Neural cell (in vitro differentiated cells): ENCODE results near the gene PPM1G. TPM values are rescaled to one million over a fixed set of nuclear protein-coding genes. Genes with fewer than 3 reads are reported as not detected.

Experiments
- H2AFZ ChIP-seq: fragments of 200-600, 300-800 bp; sonication (generic), shearing (Covaris generic); 2 replicates; pipeline ENCODE4 v1.6.0; 2014; ENCODE audit warnings: low read depth, mild to moderate bottlenecking, antibody characterized with exemption, low read length, moderate library complexity
- H3F3A ChIP-seq: fragments of 200-600 bp; shearing (Covaris generic); 2 replicates; pipeline ENCODE4 v1.6.1; 2016; ENCODE audit warnings: mild to moderate bottlenecking, moderate library complexity, mixed read lengths, antibody characterized with exemption, low read length; ENCODE audit not compliant: insufficient read depth, poor library complexity, severe bottlenecking
- H3K27ac ChIP-seq: fragments of 200-600, 300-800 bp; sonication (generic), shearing (Covaris generic); 2 replicates; pipeline ENCODE4 v1.5.1; 2014; ENCODE audit warnings: mild to moderate bottlenecking, low read length, moderate library complexity
- H3K27me3 ChIP-seq: fragments of 300-800, 200-600 bp; sonication (generic), shearing (Covaris generic); 2 replicates; pipeline ENCODE4 v1.6.0; 2014; ENCODE audit warnings: mild to moderate bottlenecking, low read depth, low read length, moderate library complexity; ENCODE audit not compliant: insufficient read depth
- H3K36me3 ChIP-seq: fragments of 300-800, 200-600 bp; sonication (generic), shearing (Covaris generic); 2 replicates; pipeline ENCODE4 v1.5.1; 2014; ENCODE audit warnings: mild to moderate bottlenecking, antibody characterized with exemption, low read length, moderate library complexity; ENCODE audit not compliant: insufficient read depth
- H3K4me2 ChIP-seq: fragments of 300-800, 200-600 bp; sonication (generic), shearing (Covaris generic); 2 replicates; pipeline ENCODE4 v1.6.0; 2014; ENCODE audit warnings: mild to moderate bottlenecking, low read length
- H3K4me3 ChIP-seq: fragments of 300-800, 200-600 bp; sonication (generic), shearing (Covaris generic); 2 replicates; pipeline ENCODE4 v1.5.1; 2014; ENCODE audit warnings: mild to moderate bottlenecking, low read length, moderate library complexity
- H3K79me2 ChIP-seq: fragments of 200-600 bp; shearing (Covaris generic); replicated peaks from 2 replicates; pipeline ENCODE4 v1.6.0; 2014; ENCODE audit warnings: mild to moderate bottlenecking, low read length, moderate library complexity; ENCODE audit not compliant: insufficient read depth
- H3K9ac ChIP-seq: fragments of 300-800, 200-600 bp; sonication (generic), shearing (Covaris generic); 2 replicates; pipeline ENCODE4 v1.6.1; 2016; ENCODE audit warnings: mild to moderate bottlenecking, low read length, mixed read lengths
- H3K9me2 ChIP-seq: fragments of 200-600 bp; shearing (Covaris generic); 2 replicates; pipeline ENCODE4 v1.6.1; 2016; ENCODE audit warnings: mild to moderate bottlenecking, low read length, mixed read lengths; ENCODE audit not compliant: insufficient read depth
- H3K9me3 ChIP-seq: fragments of 200-600, 300-800 bp; sonication (generic), shearing (Covaris generic); 2 replicates; pipeline ENCODE4 v1.6.1; 2016; ENCODE audit warnings: mild to moderate bottlenecking, mixed run types, low read length, moderate library complexity, mixed read lengths
- H4K20me1 ChIP-seq: fragments of 200-600 bp; shearing (Covaris generic); 2 replicates; pipeline ENCODE4 v1.6.1; 2016; ENCODE audit warnings: mild to moderate bottlenecking, mixed run types; ENCODE audit not compliant: insufficient read depth
- EP300 ChIP-seq: fragments of 450-650 bp; conservative IDR thresholded peaks from 2 replicates; pipeline ENCODE4 v1.6.1; 2014; ENCODE audit warnings: antibody characterized with exemption, mild to moderate bottlenecking, moderate library complexity; ENCODE audit not compliant: poor library complexity, severe bottlenecking
- EZH2 ChIP-seq: fragments of 200-600, 300-800 bp; shearing (Covaris generic), sonication (generic); IDR thresholded peaks from 2 replicates; pipeline ENCODE4 v1.6.1; 2014; ENCODE audit warnings: antibody characterized with exemption, low read length, borderline replicate concordance, mild to moderate bottlenecking; ENCODE audit not compliant: insufficient read depth, poor library complexity, severe bottlenecking
- MXI1 ChIP-seq: fragments of 450-650 bp; conservative IDR thresholded peaks from 2 replicates; pipeline ENCODE4 v1.6.1; 2014; ENCODE audit warnings: antibody characterized with exemption, mild to moderate bottlenecking; ENCODE audit not compliant: poor library complexity, severe bottlenecking
- POLR2AphosphoS5 ChIP-seq: IDR thresholded peaks from 2 replicates; pipeline ENCODE4 v1.6.1; 2012
- RAD21 ChIP-seq: fragments of 450-650 bp; conservative IDR thresholded peaks from 2 replicates; pipeline ENCODE4 v1.6.1; 2014; ENCODE audit warnings: antibody characterized with exemption, mild to moderate bottlenecking, moderate library complexity
- SMC3 ChIP-seq: fragments of 450-650 bp; conservative IDR thresholded peaks from 2 replicates; pipeline ENCODE4 v1.6.1; 2014; ENCODE audit warnings: antibody characterized with exemption, mild to moderate bottlenecking, moderate library complexity; ENCODE audit not compliant: poor library complexity
- TAF1 ChIP-seq: IDR thresholded peaks from 2 replicates; pipeline ENCODE4 v1.6.1; 2012; ENCODE audit warnings: low read depth
- polyA plus RNA-seq: library from polyadenylated mRNA; depleted of rRNA; stranded (reverse); fragments of >200 nt; gene quantifications from 2 replicates; pipeline ENCODE4 v1.2.3, GENCODE V29; 2014
- TF ChIP-seq, protein P1 (sequence below): IDR thresholded peaks from 2 replicates; pipeline ENCODE4 v1.6.1; 2012; ENCODE audit warnings: borderline replicate concordance
- TF ChIP-seq, protein P2 (sequence below): fragments of 450-650 bp; IDR thresholded peaks from 2 replicates; pipeline ENCODE4 v1.5.1; 2014; ENCODE audit warnings: antibody characterized with exemption, mild to moderate bottlenecking, moderate library complexity; ENCODE audit not compliant: poor library complexity, severe bottlenecking

PPM1G gene
- polyA plus RNA-seq, 1 donor from 2014 or later, result 107 TPM

DNA sequence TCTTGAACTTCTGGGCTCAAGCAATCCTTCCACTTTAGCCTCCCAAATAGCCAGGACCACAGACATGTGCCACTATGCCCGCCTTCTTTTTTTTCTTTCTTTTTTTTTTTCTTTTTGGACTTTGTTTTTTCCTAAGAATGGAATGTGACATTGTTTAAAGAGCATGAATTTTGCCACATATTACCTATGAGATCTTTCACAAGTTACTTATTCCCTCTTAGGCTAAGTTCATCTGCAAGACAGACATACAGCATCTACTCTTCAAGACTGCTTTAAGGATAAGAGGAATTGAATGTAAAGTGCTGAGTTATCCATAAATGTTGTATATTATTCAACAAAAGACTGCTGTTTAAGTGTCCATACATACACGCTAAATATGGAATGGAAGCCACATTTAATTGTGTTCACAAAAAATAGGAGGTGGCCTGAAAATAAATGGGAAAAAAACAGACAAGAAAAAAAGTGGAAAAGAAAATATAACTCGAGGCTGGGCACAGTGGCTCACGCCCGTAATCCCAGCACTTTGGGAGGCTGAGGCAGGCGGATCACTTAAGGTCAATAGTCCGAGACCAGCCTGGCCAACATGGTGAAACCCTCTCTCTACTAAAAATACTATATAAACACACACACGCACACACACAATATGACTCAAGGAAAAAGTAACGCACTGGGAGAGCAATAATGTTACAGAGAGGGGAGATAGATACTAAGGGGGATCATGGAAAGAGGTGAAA lies 3.2 kb upstream of the PPM1G start:
- Histone ChIP-seq H3K9ac (no peak overlapping the region), H3K27me3 (no peaks in the 10 kb centered on the region), H3K9me3 (no peaks in the 10 kb centered on the region), H3K4me2 (no peak overlapping the region), H2AFZ (no peak overlapping the region), H3K9me2 (no peaks in the 10 kb centered on the region), H3K4me3 (no peak overlapping the region), H3K36me3 (no peaks in the 10 kb centered on the region), H3F3A (no peaks in the 10 kb centered on the region), H4K20me1 (no peaks in the 10 kb centered on the region), H3K79me2 (peaks cover 13% of the 10 kb centered on the region), H3K27ac (no peak overlapping the region)
- TF ChIP-seq EP300 (no peak), POLR2AphosphoS5 (no peak), TAF1 (no peak), MXI1 (no peak), EZH2 (no peak), SMC3 (no peak), RAD21 (no peak)
- TF ChIP-seq, protein P1, sequence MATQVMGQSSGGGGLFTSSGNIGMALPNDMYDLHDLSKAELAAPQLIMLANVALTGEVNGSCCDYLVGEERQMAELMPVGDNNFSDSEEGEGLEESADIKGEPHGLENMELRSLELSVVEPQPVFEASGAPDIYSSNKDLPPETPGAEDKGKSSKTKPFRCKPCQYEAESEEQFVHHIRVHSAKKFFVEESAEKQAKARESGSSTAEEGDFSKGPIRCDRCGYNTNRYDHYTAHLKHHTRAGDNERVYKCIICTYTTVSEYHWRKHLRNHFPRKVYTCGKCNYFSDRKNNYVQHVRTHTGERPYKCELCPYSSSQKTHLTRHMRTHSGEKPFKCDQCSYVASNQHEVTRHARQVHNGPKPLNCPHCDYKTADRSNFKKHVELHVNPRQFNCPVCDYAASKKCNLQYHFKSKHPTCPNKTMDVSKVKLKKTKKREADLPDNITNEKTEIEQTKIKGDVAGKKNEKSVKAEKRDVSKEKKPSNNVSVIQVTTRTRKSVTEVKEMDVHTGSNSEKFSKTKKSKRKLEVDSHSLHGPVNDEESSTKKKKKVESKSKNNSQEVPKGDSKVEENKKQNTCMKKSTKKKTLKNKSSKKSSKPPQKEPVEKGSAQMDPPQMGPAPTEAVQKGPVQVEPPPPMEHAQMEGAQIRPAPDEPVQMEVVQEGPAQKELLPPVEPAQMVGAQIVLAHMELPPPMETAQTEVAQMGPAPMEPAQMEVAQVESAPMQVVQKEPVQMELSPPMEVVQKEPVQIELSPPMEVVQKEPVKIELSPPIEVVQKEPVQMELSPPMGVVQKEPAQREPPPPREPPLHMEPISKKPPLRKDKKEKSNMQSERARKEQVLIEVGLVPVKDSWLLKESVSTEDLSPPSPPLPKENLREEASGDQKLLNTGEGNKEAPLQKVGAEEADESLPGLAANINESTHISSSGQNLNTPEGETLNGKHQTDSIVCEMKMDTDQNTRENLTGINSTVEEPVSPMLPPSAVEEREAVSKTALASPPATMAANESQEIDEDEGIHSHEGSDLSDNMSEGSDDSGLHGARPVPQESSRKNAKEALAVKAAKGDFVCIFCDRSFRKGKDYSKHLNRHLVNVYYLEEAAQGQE, result no peak
- TF ChIP-seq, protein P2, sequence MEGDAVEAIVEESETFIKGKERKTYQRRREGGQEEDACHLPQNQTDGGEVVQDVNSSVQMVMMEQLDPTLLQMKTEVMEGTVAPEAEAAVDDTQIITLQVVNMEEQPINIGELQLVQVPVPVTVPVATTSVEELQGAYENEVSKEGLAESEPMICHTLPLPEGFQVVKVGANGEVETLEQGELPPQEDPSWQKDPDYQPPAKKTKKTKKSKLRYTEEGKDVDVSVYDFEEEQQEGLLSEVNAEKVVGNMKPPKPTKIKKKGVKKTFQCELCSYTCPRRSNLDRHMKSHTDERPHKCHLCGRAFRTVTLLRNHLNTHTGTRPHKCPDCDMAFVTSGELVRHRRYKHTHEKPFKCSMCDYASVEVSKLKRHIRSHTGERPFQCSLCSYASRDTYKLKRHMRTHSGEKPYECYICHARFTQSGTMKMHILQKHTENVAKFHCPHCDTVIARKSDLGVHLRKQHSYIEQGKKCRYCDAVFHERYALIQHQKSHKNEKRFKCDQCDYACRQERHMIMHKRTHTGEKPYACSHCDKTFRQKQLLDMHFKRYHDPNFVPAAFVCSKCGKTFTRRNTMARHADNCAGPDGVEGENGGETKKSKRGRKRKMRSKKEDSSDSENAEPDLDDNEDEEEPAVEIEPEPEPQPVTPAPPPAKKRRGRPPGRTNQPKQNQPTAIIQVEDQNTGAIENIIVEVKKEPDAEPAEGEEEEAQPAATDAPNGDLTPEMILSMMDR, result no peak

DNA sequence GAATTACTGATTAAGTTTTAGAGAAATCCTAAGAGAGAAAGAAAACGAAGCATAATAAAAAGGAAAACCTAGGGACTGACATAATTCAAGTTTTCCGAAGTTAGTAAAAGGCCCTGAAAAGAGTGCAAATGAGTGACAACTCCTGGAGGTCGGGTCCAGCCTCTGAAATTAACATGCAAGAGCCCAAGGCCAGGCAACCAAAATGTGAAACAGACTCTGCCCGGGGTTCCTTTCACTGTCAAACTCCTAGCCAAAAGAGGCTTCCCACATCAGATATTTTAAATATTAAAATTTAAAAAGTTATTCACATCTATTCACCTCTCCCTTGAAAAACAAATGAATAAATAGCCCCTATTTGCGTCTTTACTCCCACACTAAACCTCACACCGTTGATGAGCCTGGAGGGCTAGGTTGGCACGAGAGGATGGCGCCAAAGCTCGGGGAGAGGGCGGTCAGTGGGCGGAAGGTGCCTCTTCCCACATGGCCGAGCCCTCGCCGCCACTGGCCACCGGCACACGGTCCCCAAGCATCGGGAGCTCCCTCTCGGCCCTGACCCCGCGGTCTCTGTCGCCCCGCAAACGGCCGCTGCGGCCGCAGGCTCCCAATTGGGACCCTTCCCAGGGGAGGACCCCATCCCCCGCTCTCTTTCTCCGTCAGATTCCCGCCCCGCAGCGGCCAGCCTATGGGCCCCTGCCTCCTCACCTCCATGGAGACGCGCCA lies 630 bp downstream of the PPM1G start:
- Histone ChIP-seq H3K36me3 (no peaks in the 10 kb centered on the region), H3K79me2 (peaks cover 44% of the 10 kb centered on the region), H3K9me3 (no peaks in the 10 kb centered on the region), H3K4me3 (peak overlapping the region; percentile 90), H3K4me2 (peak overlapping the region; percentile 97), H3K9ac (peak overlapping the region; percentile 82), H3K9me2 (no peaks in the 10 kb centered on the region), H3K27ac (peak overlapping the region; percentile 83), H3K27me3 (no peaks in the 10 kb centered on the region), H3F3A (no peaks in the 10 kb centered on the region), H2AFZ (peak overlapping the region; percentile 78), H4K20me1 (no peaks in the 10 kb centered on the region)
- no peak for TF ChIP-seq EZH2
- TF ChIP-seq EP300, result no peak
- no peak for TF ChIP-seq TAF1
- TF ChIP-seq MXI1, result no peak
- TF ChIP-seq RAD21, result no peak
- no peak for TF ChIP-seq SMC3
- TF ChIP-seq, protein P2, result no peak
- TF ChIP-seq, protein P1, result no peak
- no peak for TF ChIP-seq POLR2AphosphoS5
